Measurements from ENCODE around the gene FASLG. TPM values are rescaled to one million over a fixed set of nuclear protein-coding genes. Genes with fewer than 3 reads are reported as not detected.

Gene FASLG
- total RNA-seq, 3 donors from 2014 or later (not counting 1 experiment from before 2014, with no cell fraction given): 22.1 to 44.5 (median 24.1) TPM

DNA sequence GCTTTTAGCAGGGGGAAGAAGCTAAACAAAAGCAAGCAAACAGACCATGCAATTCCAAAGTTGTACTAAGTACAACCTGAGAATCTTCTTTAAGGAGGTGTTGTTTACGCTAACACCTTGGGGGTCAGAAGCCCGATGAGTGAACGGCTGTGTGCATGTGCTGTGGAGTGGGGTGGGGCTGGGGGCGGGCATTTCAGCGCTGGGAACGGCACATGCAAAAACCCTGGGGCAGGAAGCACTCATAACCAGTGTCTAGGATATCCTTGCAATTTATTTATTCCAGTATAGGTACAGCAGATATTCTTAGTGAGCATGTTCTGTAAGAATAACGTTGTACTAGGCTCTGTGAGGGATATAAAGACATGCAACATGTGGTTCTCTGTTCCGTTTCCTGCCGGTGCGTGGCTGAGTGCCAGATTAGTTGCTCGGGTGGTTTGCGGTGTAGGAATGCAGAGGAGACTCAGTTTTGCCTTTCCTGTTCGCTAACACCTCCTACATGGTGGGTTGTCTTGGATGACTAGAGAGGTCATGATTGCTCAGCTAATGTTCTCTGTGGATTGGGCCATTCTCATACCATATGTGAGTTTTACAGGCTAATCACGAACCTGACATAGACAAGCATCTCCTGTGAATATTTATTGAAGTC, 3.7 kb downstream of the FASLG start:
- peaks cover 36% of the 10 kb centered on the region for H3K36me3 ChIP-seq (ENCODE audit: control insufficient read depth, insufficient read depth, low read length)
- H3K27me3 ChIP-seq (ENCODE audit: control insufficient read depth, insufficient read depth, low read length): no peaks in the 10 kb centered on the region
- Mint-ChIP-seq H3K4me1 (peaks cover 82 to 88% of the 10 kb centered on the region in 2 donors), H3K27me3 (ENCODE audit: low read depth in 2 of 2) (no peaks in the 10 kb centered on the region), H3K9me3 (no peaks in the 10 kb centered on the region), H3K4me3 (peak overlapping the region; percentile 92), H3K27ac (peak overlapping the region; percentile 98), H3K36me3 (peaks cover 51% of the 10 kb centered on the region)
- peak overlapping the region; percentile 90 for H3K27ac ChIP-seq (ENCODE audit: low read length)
- H3K4me3 ChIP-seq (ENCODE audit: low read length): peak overlapping the region; percentile 72
- ATAC-seq (peak; percentile 71 to 86 (median 82)), DNase-seq (peak; percentile 83 to 93)
- WGBS (ENCODE audit: insufficient coverage): 10% methylated on average over 14 of the region's 14 CpGs
- intact Hi-C loops (cut with micrococcal nuclease): loop anchor here (1.0 to 10.0 kb wide), 4 partner anchors 13 to 1178 kb away; partner anchors contain the start of genes PRRC2C and SUCO
- peaks cover 30% of the 10 kb centered on the region for H3K4me1 ChIP-seq (ENCODE audit: control insufficient read depth, insufficient read depth, low read length)
- no peaks in the 10 kb centered on the region for H3K9me3 ChIP-seq (ENCODE audit: control insufficient read depth, insufficient read depth, low read length)
- TF ChIP-seq, protein P1, sequence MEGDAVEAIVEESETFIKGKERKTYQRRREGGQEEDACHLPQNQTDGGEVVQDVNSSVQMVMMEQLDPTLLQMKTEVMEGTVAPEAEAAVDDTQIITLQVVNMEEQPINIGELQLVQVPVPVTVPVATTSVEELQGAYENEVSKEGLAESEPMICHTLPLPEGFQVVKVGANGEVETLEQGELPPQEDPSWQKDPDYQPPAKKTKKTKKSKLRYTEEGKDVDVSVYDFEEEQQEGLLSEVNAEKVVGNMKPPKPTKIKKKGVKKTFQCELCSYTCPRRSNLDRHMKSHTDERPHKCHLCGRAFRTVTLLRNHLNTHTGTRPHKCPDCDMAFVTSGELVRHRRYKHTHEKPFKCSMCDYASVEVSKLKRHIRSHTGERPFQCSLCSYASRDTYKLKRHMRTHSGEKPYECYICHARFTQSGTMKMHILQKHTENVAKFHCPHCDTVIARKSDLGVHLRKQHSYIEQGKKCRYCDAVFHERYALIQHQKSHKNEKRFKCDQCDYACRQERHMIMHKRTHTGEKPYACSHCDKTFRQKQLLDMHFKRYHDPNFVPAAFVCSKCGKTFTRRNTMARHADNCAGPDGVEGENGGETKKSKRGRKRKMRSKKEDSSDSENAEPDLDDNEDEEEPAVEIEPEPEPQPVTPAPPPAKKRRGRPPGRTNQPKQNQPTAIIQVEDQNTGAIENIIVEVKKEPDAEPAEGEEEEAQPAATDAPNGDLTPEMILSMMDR (IDR thresholded peaks at IDR 0.05): no peak

DNA sequence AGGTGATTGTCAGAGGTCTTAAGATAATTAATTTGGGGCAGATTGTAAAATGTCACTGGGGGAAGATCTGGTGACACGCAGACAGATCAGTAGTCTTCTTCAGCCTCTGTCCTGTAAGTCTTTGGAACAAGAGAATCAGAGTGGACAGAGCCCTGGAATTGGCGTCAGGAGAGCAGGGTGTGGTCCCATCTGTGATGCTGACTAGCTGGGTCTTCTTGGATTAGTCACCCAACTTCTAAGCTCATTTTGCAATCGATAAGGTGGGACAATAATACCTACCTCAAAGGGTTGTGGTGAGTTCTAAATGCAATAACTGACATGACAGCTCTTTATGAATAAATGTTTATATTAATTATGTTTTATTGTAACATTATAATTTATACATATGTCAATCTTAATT, 4.8 kb downstream of the FASLG start:
- Mint-ChIP-seq H3K4me1 (peaks cover 84 to 91% of the 10 kb centered on the region in 2 donors), H3K27ac (peak overlapping the region; percentile 98), H3K36me3 (peaks cover 60% of the 10 kb centered on the region), H3K4me3 (peak overlapping the region; percentile 92), H3K27me3 (ENCODE audit: low read depth in 2 of 2) (no peaks in the 10 kb centered on the region), H3K9me3 (no peaks in the 10 kb centered on the region)
- ATAC-seq (no peak), DNase-seq (no peak)
- no peaks in the 10 kb centered on the region for H3K27me3 ChIP-seq (ENCODE audit: control insufficient read depth, insufficient read depth, low read length)
- H3K27ac ChIP-seq (ENCODE audit: low read length): peak overlapping the region; percentile 90
- peaks cover 45% of the 10 kb centered on the region for H3K36me3 ChIP-seq (ENCODE audit: control insufficient read depth, insufficient read depth, low read length)
- WGBS (ENCODE audit: insufficient coverage): 52% methylated on average over 2 of the region's 3 CpGs
- peaks cover 24% of the 10 kb centered on the region for H3K4me1 ChIP-seq (ENCODE audit: control insufficient read depth, insufficient read depth, low read length)
- H3K4me3 ChIP-seq (ENCODE audit: low read length): peak overlapping the region; percentile 72
- intact Hi-C loops (cut with micrococcal nuclease): loop anchor here (1.0 to 10.0 kb wide), 3 partner anchors 12 to 1179 kb away; partner anchors contain the start of genes PRRC2C and SUCO
- TF ChIP-seq, protein P1 (IDR thresholded peaks at IDR 0.05): no peak
- H3K9me3 ChIP-seq (ENCODE audit: control insufficient read depth, insufficient read depth, low read length): no peaks in the 10 kb centered on the region

DNA sequence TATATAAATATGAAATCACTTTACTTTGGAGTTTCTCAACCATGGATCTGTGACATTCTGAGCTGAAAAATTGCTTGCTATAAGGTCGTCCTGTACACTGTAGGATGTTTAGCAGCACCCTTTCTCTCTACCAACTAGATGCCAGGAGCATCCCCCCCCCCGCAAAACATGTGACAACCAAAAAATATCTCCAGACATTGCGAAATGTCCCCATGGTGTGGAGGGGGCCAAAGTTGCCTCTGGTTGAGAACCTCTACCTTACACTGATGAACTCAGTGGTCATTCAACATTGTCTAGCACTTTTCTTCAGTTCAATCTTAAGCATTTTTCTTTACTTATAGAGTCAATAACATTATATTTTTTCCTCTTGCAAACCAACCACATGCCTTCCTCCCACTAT, 9.2 kb downstream of the FASLG start:
- 97% methylated on average over 2 of the region's 3 CpGs for WGBS (ENCODE audit: insufficient coverage)
- peaks cover 0 to 2% of the 10 kb centered on the region in 2 donors for H3K9me3 Mint-ChIP-seq
- ATAC-seq (no peak), DNase-seq (no peak)
- H3K4me1 ChIP-seq (ENCODE audit: control insufficient read depth, insufficient read depth, low read length): peaks cover 49% of the 10 kb centered on the region
- TF ChIP-seq, protein P1 (IDR thresholded peaks at IDR 0.05): no peak
- H3K4me3 Mint-ChIP-seq: peak overlapping the region; percentile 4
- H3K36me3 Mint-ChIP-seq: peaks cover 54% of the 10 kb centered on the region
- H3K4me3 ChIP-seq (ENCODE audit: low read length): no peak overlapping the region
- no peaks in the 10 kb centered on the region for H3K9me3 ChIP-seq (ENCODE audit: control insufficient read depth, insufficient read depth, low read length)
- H3K27me3 ChIP-seq (ENCODE audit: control insufficient read depth, insufficient read depth, low read length): no peaks in the 10 kb centered on the region
- peak overlapping the region; percentile 98 for H3K27ac Mint-ChIP-seq
- intact Hi-C loops (cut with micrococcal nuclease): loop anchor here (10.0 kb wide), 1 partner anchor 1183 kb away; the partner anchor contains the start of gene PRRC2C
- H3K4me1 Mint-ChIP-seq: peaks cover 87 to 91% of the 10 kb centered on the region in 2 donors
- H3K27me3 Mint-ChIP-seq (ENCODE audit: low read depth in 2 of 2): no peaks in the 10 kb centered on the region
- no peak overlapping the region for H3K27ac ChIP-seq (ENCODE audit: low read length)
- peaks cover 48% of the 10 kb centered on the region for H3K36me3 ChIP-seq (ENCODE audit: control insufficient read depth, insufficient read depth, low read length)
